ENCODE measurements around the gene HES1.

HES1 gene

DNA sequence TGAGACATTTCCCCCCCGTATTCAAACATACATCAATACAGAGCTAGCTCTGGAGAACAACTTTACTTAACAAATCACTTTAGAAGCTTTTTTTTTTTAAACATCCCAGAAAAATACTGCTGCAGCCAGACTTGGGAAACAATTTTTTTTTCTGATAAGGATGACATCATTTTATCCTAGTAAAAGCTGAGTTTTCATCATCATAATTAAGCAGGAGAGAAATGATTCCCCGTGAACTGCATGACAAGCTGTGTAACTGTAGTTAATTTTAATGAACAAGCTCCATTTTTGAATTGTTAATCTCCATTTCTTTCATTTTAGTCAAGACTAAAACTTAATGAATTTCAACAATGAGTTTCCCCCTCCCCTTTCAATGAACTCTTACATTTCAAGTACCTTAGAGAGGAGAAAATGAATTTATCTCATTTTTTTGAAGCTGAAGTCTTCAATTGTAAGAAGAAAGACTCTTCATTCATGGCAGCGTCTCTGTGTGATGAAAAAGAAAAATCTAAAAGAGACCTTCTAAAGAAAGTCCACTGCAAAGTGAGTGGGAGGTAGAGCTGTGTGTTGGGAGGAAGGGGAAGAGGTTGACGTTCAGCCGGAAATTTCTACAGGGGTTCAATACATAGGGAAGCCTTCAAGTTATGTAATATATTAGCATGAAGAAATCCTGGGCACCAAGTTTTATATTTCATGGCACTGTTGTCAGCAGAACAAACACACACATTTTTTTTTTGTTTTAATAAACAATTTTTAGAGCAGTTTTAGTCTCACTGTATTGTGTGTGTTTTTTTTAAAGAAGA, 31.7 kb downstream of the HES1 start:
- H3K4me3 ChIP-seq (ENCODE audit: control insufficient read depth, low read depth, low read length), result no peak overlapping the region
- TF ChIP-seq, protein P1, sequence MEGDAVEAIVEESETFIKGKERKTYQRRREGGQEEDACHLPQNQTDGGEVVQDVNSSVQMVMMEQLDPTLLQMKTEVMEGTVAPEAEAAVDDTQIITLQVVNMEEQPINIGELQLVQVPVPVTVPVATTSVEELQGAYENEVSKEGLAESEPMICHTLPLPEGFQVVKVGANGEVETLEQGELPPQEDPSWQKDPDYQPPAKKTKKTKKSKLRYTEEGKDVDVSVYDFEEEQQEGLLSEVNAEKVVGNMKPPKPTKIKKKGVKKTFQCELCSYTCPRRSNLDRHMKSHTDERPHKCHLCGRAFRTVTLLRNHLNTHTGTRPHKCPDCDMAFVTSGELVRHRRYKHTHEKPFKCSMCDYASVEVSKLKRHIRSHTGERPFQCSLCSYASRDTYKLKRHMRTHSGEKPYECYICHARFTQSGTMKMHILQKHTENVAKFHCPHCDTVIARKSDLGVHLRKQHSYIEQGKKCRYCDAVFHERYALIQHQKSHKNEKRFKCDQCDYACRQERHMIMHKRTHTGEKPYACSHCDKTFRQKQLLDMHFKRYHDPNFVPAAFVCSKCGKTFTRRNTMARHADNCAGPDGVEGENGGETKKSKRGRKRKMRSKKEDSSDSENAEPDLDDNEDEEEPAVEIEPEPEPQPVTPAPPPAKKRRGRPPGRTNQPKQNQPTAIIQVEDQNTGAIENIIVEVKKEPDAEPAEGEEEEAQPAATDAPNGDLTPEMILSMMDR (conservative IDR thresholded peaks at IDR 0.05; ENCODE audit: control insufficient read depth, insufficient read depth, low read depth, low read length), result no peak
- no peak for DNase-seq (ENCODE audit: low read depth)

DNA sequence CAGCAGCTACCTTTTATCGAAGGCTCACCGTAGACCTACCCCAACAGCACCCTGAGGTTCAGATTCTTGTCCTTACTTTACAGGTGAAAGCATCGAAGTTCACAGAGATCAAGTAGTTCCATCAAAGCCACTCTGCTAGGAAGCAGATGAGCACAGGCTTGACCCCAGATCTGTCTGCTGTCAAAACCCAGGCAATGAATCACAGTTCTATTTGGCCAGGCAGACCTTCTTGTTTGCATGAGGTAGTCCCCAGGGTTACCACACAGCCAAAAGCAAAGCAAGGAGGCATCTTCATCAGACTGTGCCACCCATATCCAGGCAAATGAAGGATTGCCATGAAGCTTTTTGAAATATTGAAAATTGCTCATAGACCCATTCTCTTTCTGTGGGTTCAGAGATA, 33.0 kb downstream of the HES1 start:
- no peak for DNase-seq (ENCODE audit: low read depth)
- no peak overlapping the region for H3K4me3 ChIP-seq (ENCODE audit: control insufficient read depth, low read depth, low read length)
- TF ChIP-seq, protein P1 (conservative IDR thresholded peaks at IDR 0.05; ENCODE audit: control insufficient read depth, insufficient read depth, low read depth, low read length), result no peak

DNA sequence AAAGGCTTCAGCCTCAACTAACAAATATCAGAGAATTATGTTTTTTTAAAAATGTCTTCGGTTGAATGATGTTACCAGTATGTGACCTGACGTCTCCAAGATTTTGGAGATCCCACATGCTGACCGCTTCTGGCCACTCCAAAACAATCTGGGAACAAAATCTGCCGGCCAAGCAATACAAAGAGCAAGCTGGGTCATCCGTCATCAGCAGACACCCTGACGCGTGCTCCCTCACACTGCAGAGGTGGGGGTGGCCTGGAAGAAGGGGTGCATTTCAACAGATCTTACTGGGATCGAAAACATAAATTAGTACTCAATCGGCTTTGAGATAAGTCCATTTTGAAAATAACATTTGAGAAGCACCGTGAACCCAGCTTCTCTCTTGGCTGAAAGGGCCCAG, 33.6 kb downstream of the HES1 start:
- H3K4me3 ChIP-seq (ENCODE audit: control insufficient read depth, low read depth, low read length), result no peak overlapping the region
- no peak for DNase-seq (ENCODE audit: low read depth)
- TF ChIP-seq, protein P1 (conservative IDR thresholded peaks at IDR 0.05; ENCODE audit: control insufficient read depth, insufficient read depth, low read depth, low read length), result no peak

DNA sequence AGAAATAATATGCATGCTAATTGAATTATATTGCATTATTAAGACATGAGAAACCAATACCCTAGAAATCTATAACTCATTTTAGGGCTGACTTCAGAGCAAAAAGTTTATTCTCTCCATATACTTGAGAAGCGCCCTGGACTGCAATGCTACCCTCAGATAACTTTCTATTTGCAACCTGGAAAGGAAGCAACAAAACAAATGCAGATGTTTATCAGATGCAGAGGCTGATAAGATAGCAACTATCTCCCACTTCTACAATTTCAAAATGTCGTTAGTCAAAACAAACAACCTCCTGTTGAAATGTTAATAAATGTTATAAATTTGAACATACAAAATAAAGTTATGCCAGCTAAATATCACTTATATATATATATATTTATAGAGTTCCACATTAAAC, 34.8 kb downstream of the HES1 start:
- TF ChIP-seq, protein P1 (conservative IDR thresholded peaks at IDR 0.05; ENCODE audit: control insufficient read depth, insufficient read depth, low read depth, low read length), result no peak
- no peak for DNase-seq (ENCODE audit: low read depth)
- H3K4me3 ChIP-seq (ENCODE audit: control insufficient read depth, low read depth, low read length), result no peak overlapping the region

DNA sequence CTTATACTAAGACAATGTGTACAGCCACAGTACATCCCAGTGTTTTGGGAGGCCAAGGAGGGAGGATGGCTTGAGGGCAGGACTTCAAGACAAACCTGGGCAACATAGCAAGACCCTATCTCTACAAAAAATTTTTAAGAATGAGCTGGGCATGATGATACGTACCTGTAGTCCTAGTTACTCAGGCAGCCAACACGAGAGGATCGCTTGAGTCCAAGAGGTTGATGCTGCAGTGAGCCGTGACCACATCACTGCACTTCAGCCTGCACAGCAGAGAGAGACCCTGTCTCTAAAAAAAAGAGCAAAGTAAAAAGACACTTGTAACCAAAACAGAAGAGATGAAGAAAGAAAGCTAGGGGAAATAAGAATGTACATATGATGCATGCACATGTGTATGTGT, 38.5 kb downstream of the HES1 start:
- no peak overlapping the region for H3K4me3 ChIP-seq (ENCODE audit: control insufficient read depth, low read depth, low read length)
- TF ChIP-seq, protein P1 (conservative IDR thresholded peaks at IDR 0.05; ENCODE audit: control insufficient read depth, insufficient read depth, low read depth, low read length), result no peak

DNA sequence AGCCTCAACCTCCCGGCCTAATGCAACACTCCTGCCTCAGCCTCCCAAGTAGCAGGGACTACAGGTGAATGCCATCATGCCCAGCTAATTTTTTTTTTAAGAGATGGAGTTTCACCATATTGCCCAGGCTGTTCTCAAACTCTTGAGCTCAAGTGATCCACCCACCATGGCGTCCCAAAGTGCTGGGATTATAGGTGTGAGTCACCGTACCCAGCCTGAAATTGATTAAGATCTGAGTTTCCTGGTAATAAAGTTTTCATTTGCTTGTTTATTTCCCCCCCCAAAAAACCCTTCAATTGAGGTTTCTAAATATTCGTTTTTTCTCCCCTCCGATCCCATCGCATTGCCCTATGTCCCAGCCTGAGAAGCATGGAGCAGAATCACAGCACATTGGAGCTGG, 39.0 kb downstream of the HES1 start:
- H3K4me3 ChIP-seq (ENCODE audit: control insufficient read depth, low read depth, low read length), result no peak overlapping the region
- TF ChIP-seq, protein P1 (conservative IDR thresholded peaks at IDR 0.05; ENCODE audit: control insufficient read depth, insufficient read depth, low read depth, low read length), result no peak
- no peak for DNase-seq (ENCODE audit: low read depth)

More for the DNA sequence above, 38.5 kb downstream of the HES1 start:
- DNase-seq (ENCODE audit: low read depth), result no peak

Measured in fibroblast of mammary gland (primary cell).